Suprapubic skin (tissue), 4 donors: ENCODE data around the gene MAST2. TPM values are rescaled to one million over a fixed set of nuclear protein-coding genes. Genes with fewer than 3 reads are reported as not detected.
"Not testable (repeated sequence)": the region's sequence is repeated elsewhere in the genome, so short reads cannot be mapped to it uniquely, and the experiment has no call there.

ENCODE experiments used
- DNase-seq, 2 donors: peaks; one replicate each; pipeline ENCODE4 v3.0.0-alpha.2; 2019; ENCODE audit warnings: low spot score in 2 of 2
- H3K27ac ChIP-seq: fragments of 200-600 bp; sonication (generic); one replicate; pipeline ENCODE4 v1.5.1; 2019
- H3K27me3 ChIP-seq: fragments of 200-600 bp; sonication (generic); one replicate; pipeline ENCODE4 v1.5.1; 2019
- H3K36me3 ChIP-seq: fragments of 200-600 bp; sonication (generic); one replicate; pipeline ENCODE4 v1.5.1; 2019
- H3K4me1 ChIP-seq: fragments of 200-600 bp; sonication (generic); one replicate; pipeline ENCODE4 v1.5.1; 2019
- H3K4me3 ChIP-seq: fragments of 200-600 bp; sonication (generic); one replicate; pipeline ENCODE4 v1.5.1; 2019; ENCODE audit warnings: mild to moderate bottlenecking
- H3K9me3 ChIP-seq: fragments of 200-600 bp; sonication (generic); one replicate; pipeline ENCODE4 v1.5.1; 2019
- CTCF ChIP-seq, 2 donors: fragments of 200-600 bp in 1 of 2; fragments of 450-650 bp in 1 of 2; sonication (generic) in 1 of 2; IDR thresholded peaks; one replicate each; pipeline ENCODE4 v1.5.1; 2016 to 2019; ENCODE audit warnings: antibody characterized with exemption in 2 of 2, mild to moderate bottlenecking in 1 of 2, moderate library complexity in 1 of 2
- EP300 ChIP-seq: sonication (generic); formaldehyde crosslinking; IDR thresholded peaks from one replicate; pipeline ENCODE4 v1.6.1; 2017; ENCODE audit warnings: antibody characterized with exemption
- POLR2A ChIP-seq, 2 donors: fragments of 450-650 bp; IDR thresholded peaks; one replicate each; pipeline ENCODE4 v1.6.1; 2017; ENCODE audit warnings: antibody characterized with exemption in 2 of 2, mild to moderate bottlenecking in 2 of 2, moderate library complexity in 2 of 2
- POLR2AphosphoS5 ChIP-seq, 3 donors: sonication (generic); formaldehyde crosslinking; IDR thresholded peaks; one replicate each; pipeline ENCODE4 v1.6.1; 2017; ENCODE audit warnings: antibody characterized with exemption in 3 of 3
- WGBS: methylation state at CpG from one replicate; pipeline ENCODE4 v1.1.5; 2018; 5-methylcytosine and 5-hydroxymethylcytosine counted together
- total RNA-seq, 4 donors: library from RNA; depleted of rRNA; stranded (reverse); fragments of >200 nt; gene quantifications; one replicate each; pipeline ENCODE4 v1.1.0, GENCODE V29; 2016

The MAST2 gene
- total RNA-seq, 4 donors from 2014 or later = 15.4 to 21.6 (median 20.1) TPM

- 64% methylated on average over 9 of the region's 9 CpGs for WGBS
- no peak overlapping the region for H3K27ac ChIP-seq
- no peak for TF ChIP-seq POLR2A (IDR thresholded peaks at IDR 0.05)
- no peak for TF ChIP-seq POLR2AphosphoS5 (IDR thresholded peaks at IDR 0.05)
- TF ChIP-seq EP300 = no peak
- TF ChIP-seq CTCF (IDR thresholded peaks at IDR 0.05) = no peak
- no peak overlapping the region for H3K4me3 ChIP-seq
- peaks cover 4% of the 10 kb centered on the region for H3K4me1 ChIP-seq
- no peaks in the 10 kb centered on the region for H3K27me3 ChIP-seq
- no peak for DNase-seq
- no peaks in the 10 kb centered on the region for H3K36me3 ChIP-seq
- no peaks in the 10 kb centered on the region for H3K9me3 ChIP-seq
These were observed 150.8 kb downstream of the MAST2 start for GRCh38 chr1:45953934-45954847.

- DNase-seq = no peak
- H3K4me1 ChIP-seq = peaks cover 4% of the 10 kb centered on the region
- no peaks in the 10 kb centered on the region for H3K9me3 ChIP-seq
- H3K36me3 ChIP-seq = peaks cover 5% of the 10 kb centered on the region
- TF ChIP-seq CTCF (IDR thresholded peaks at IDR 0.05) (no peak), EP300 (no peak), POLR2AphosphoS5 (IDR thresholded peaks at IDR 0.05) (no peak), POLR2A (IDR thresholded peaks at IDR 0.05) (no peak)
- 66% methylated on average over 2 of the region's 2 CpGs for WGBS
- H3K27me3 ChIP-seq = no peaks in the 10 kb centered on the region
- no peak overlapping the region for H3K4me3 ChIP-seq
- no peak overlapping the region for H3K27ac ChIP-seq
These were observed 154.3 kb downstream of the MAST2 start for GRCh38 chr1:45957684-45958083.

- Histone ChIP-seq H3K4me1 (peaks cover 4% of the 10 kb centered on the region), H3K27ac (no peak overlapping the region), H3K4me3 (no peak overlapping the region), H3K9me3 (no peaks in the 10 kb centered on the region), H3K36me3 (peaks cover 5% of the 10 kb centered on the region), H3K27me3 (no peaks in the 10 kb centered on the region)
- DNase-seq = no peak
- TF ChIP-seq POLR2AphosphoS5 (IDR thresholded peaks at IDR 0.05) (no peak), EP300 (no peak), CTCF (IDR thresholded peaks at IDR 0.05) (no peak), POLR2A (IDR thresholded peaks at IDR 0.05) (no peak)
These were observed 154.9 kb downstream of the MAST2 start for GRCh38 chr1:45958317-45958716.

- Histone ChIP-seq H3K27ac (no peak overlapping the region), H3K36me3 (peaks cover 5% of the 10 kb centered on the region), H3K4me3 (no peak overlapping the region), H3K27me3 (no peaks in the 10 kb centered on the region), H3K9me3 (no peaks in the 10 kb centered on the region), H3K4me1 (no peaks in the 10 kb centered on the region)
- DNase-seq = no peak
- TF ChIP-seq CTCF (IDR thresholded peaks at IDR 0.05) (no peak), POLR2AphosphoS5 (IDR thresholded peaks at IDR 0.05) (no peak), EP300 (no peak), POLR2A (IDR thresholded peaks at IDR 0.05) (no peak)
These were observed 157.7 kb downstream of the MAST2 start for GRCh38 chr1:45960930-45961715.

GRCh38 chr1:45961936-45962335, 158.5 kb downstream of the MAST2 start:
- H3K27ac ChIP-seq, H3K36me3 ChIP-seq, H3K27me3 ChIP-seq, H3K4me3 ChIP-seq, DNase-seq, H3K9me3 ChIP-seq, H3K4me1 ChIP-seq: not testable (repeated sequence)
- WGBS = 97% methylated on average over 4 of the region's 4 CpGs
